ENCODE measurements around the gene EN1. TPM values are rescaled to one million over a fixed set of nuclear protein-coding genes. Genes with fewer than 3 reads are reported as not detected.

Gene EN1
- total RNA-seq, 1 experiment from 2014 or later: 0.26 TPM

DNA sequence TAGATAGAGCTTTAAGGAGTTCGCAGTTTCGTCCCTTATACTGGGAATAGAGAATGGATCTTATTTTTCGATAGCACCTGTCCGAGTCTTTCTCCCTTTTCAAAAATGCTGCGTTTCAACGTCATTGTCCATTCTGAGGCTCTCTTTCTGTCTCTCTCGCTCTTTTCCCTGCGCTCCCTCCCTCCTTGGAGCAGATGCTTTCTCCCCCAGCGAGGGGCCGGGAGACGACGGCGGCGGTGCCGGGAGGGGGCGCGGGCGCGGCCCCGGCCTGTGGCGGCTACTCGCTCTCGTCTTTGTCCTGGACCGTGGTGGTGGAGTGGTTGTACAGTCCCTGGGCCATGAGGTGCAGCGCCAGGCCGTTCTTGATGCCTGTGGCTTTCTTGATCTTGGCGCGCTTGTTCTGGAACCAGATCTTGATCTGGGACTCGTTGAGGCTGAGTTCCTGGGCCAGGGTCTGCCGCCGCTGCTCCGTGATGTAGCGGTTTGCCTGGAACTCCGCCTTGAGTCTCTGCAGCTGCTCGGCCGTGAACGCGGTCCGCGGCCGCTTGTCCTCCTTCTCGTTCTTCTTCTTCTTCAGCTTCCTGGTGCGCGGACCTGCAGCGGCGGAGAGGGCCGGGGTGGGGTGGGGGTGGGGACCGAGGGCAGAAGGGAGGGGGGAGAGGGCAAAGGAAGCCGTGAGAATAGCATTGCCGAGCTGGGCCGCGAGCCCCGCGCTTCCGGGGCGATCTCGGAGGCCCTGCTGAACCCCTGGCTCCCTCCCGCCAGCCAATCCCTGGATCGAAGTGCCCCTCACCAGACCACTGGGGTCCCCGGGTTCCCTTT, 4.6 kb downstream of the EN1 start:
- DNase-seq (ENCODE audit: low read depth, low spot score): no peak
- Histone ChIP-seq H3K27me3 (ENCODE audit: control insufficient read depth, insufficient read depth, low read length) (peaks cover 7% of the 10 kb centered on the region; the same call in 1 of the 2 replicates), H3K36me3 (ENCODE audit: control insufficient read depth, insufficient read depth, low read length) (no peaks in the 10 kb centered on the region), H3K4me1 (ENCODE audit: control insufficient read depth, insufficient read depth, low read length) (no peaks in the 10 kb centered on the region; the same call in 1 of the 2 replicates), H3K27ac (ENCODE audit: low read length) (no peak overlapping the region), H3K9me3 (ENCODE audit: control insufficient read depth, insufficient read depth, low read depth, low read length) (no peaks in the 10 kb centered on the region), H3K4me3 (ENCODE audit: low read depth in 2 of 2, low read length in 2 of 2) (no peak overlapping the region)
- ATAC-seq: no peak
- ChIA-PET POLR2A (interaction anchor here (0.5 kb wide), 1 partner anchor 243 kb away, joined by 3 read pairs; no protein-coding TSS in a partner anchor), CTCF (no interaction called here)
- TF ChIP-seq TCF7L2 (IDR thresholded peaks at IDR 0.05; ENCODE audit: low read depth, low read length): no peak
- no peak for TF ChIP-seq REST (IDR thresholded peaks at IDR 0.05; ENCODE audit: insufficient read depth in 1 of 2, low read depth in 2 of 2, low read length in 1 of 2)
- TF ChIP-seq, protein P1, sequence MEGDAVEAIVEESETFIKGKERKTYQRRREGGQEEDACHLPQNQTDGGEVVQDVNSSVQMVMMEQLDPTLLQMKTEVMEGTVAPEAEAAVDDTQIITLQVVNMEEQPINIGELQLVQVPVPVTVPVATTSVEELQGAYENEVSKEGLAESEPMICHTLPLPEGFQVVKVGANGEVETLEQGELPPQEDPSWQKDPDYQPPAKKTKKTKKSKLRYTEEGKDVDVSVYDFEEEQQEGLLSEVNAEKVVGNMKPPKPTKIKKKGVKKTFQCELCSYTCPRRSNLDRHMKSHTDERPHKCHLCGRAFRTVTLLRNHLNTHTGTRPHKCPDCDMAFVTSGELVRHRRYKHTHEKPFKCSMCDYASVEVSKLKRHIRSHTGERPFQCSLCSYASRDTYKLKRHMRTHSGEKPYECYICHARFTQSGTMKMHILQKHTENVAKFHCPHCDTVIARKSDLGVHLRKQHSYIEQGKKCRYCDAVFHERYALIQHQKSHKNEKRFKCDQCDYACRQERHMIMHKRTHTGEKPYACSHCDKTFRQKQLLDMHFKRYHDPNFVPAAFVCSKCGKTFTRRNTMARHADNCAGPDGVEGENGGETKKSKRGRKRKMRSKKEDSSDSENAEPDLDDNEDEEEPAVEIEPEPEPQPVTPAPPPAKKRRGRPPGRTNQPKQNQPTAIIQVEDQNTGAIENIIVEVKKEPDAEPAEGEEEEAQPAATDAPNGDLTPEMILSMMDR (IDR thresholded peaks at IDR 0.05): no peak
- no peak for TF ChIP-seq POLR2AphosphoS5 (IDR thresholded peaks at IDR 0.05; ENCODE audit: low read depth, low read length)
- no peak for TF ChIP-seq SIN3A (IDR thresholded peaks at IDR 0.05; ENCODE audit: borderline replicate concordance, insufficient read depth, low read depth, low read length)
- intact Hi-C loops (cut with micrococcal nuclease; ENCODE audit: unreplicated experiment) (no loop called here), in situ Hi-C loops (cut with HindIII; ENCODE audit: low pct_unique_long_range_greater_than_20kb, low sequenced_read_pairs) (no loop called here)
- no TSS peak for BruUV-seq (replicated peaks)

DNA sequence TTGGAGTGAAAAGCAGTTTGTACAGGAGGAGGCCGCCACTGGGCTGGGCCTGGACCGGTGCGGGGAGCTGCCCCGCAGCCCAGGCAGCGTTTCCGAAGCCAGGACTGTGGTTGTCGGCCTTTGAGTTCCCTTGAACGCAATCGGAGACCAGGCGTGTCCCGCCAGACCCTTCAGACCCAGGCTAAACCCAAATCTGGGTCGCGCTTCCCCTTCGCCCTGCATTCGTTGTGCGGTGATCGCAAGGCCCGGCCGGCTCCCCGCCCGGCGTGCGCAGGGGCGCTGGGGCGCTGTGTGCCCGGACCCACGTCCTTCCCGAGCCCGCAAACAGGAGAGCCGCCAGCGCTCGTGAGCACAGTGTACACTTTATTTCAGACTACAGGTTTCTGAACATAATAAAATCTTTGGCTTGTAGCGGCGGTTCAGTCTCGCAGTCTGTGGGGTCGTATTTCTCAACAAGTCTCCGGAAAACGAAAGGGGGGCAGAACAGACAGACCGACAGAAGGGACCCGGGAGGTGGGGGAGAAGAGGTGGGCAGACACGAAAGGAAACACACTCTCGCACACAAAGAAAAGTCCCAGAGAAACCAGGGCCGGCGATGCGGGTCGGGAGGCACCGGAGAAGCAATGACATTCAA, 5.5 kb downstream of the EN1 start:
- CTCF ChIA-PET: no interaction called here
- in situ Hi-C loops (cut with HindIII; ENCODE audit: low pct_unique_long_range_greater_than_20kb, low sequenced_read_pairs) (no loop called here), intact Hi-C loops (cut with micrococcal nuclease; ENCODE audit: unreplicated experiment) (no loop called here)
- Histone ChIP-seq H3K9me3 (ENCODE audit: control insufficient read depth, insufficient read depth, low read depth, low read length) (no peaks in the 10 kb centered on the region), H3K27ac (ENCODE audit: low read length) (no peak overlapping the region), H3K4me3 (ENCODE audit: low read depth in 2 of 2, low read length in 2 of 2) (no peak overlapping the region), H3K4me1 (ENCODE audit: control insufficient read depth, insufficient read depth, low read length) (no peaks in the 10 kb centered on the region), H3K36me3 (ENCODE audit: control insufficient read depth, insufficient read depth, low read length) (no peaks in the 10 kb centered on the region), H3K27me3 (ENCODE audit: control insufficient read depth, insufficient read depth, low read length) (peaks cover 4% of the 10 kb centered on the region; the same call in 1 of the 2 replicates)
- TF ChIP-seq, protein P1 (IDR thresholded peaks at IDR 0.05): no peak
- TF ChIP-seq POLR2AphosphoS5 (IDR thresholded peaks at IDR 0.05; ENCODE audit: low read depth, low read length) (no peak), TCF7L2 (IDR thresholded peaks at IDR 0.05; ENCODE audit: low read depth, low read length) (no peak)
- ATAC-seq: no peak
- BruUV-seq (replicated peaks): no TSS peak
- no peak for DNase-seq (ENCODE audit: low read depth, low spot score)
- POLR2A ChIA-PET: interaction anchor here (0.5 kb wide), 1 partner anchor 244 kb away, joined by 3 read pairs; no protein-coding TSS in a partner anchor

Measured in Panc1 (cell line).